Activated CD8-positive, alpha-beta T cell treated with anti-CD3 and anti-CD28 coated beads for 36 hours (primary cell): Measurements from ENCODE around the gene BLTP3A. TPM values are rescaled to one million over a fixed set of nuclear protein-coding genes. Genes with fewer than 3 reads are reported as not detected.

Experiments used
- ATAC-seq: fragments of 200-7000 bp; cut with Tn5 transposase; one replicate; pipeline ENCODE4 v1.10.0; 2021; ENCODE audit warnings: mild to moderate bottlenecking, moderate library complexity
- CTCF ChIA-PET: fragments of 350-600 bp; sonication (Branson Sonifier 250); formaldehyde crosslinking; loops from one replicate; lab custom pipeline; 2021; ENCODE audit warnings: antibody characterized with exemption; lab: Charles Lee
- POLR2A ChIA-PET: fragments of 350-600 bp; sonication (Branson Sonifier 250); formaldehyde crosslinking; loops from one replicate; lab custom pipeline; 2021; ENCODE audit warnings: antibody characterized with exemption; lab: Charles Lee
- DNase-seq: peaks from one replicate; pipeline ENCODE4 v3.0.0-alpha.2; 2020
- H3K27ac Mint-ChIP-seq: one replicate; pipeline ENCODE4 v1.8.0; 2021; ENCODE audit warnings: mild to moderate bottlenecking, mixed read lengths
- H3K27me3 Mint-ChIP-seq: one replicate; pipeline ENCODE4 v1.8.0; 2021; ENCODE audit warnings: mixed read lengths
- H3K36me3 Mint-ChIP-seq: one replicate; pipeline ENCODE4 v1.8.0; 2021; ENCODE audit warnings: low read depth, mixed read lengths
- H3K4me1 Mint-ChIP-seq: one replicate; pipeline ENCODE4 v1.8.0; 2021; ENCODE audit warnings: low read depth, mixed read lengths
- H3K4me3 Mint-ChIP-seq: one replicate; pipeline ENCODE4 v1.8.0; 2021; ENCODE audit warnings: mild to moderate bottlenecking, moderate library complexity, mixed read lengths
- H3K9me3 Mint-ChIP-seq: one replicate; pipeline ENCODE4 v1.8.0; 2021; ENCODE audit warnings: mixed read lengths
- intact Hi-C: fragments of 100-400 bp; cut with micrococcal nuclease; formaldehyde crosslinking; loops from one replicate; pipeline ENCODE4 v1.10.0; 2022
- total RNA-seq, 2 experiments: library from RNA; stranded (reverse); gene quantifications; one replicate each; pipeline ENCODE4 v1.2.3, GENCODE V29; 2021
- TF ChIP-seq, protein P1 (sequence below): fragments of 200-600 bp; IDR thresholded peaks from one replicate; pipeline ENCODE4 v1.8.0; 2022; ENCODE audit warnings: antibody characterized with exemption, mild to moderate bottlenecking

Gene BLTP3A
- total RNA-seq, 2 experiments from 2014 or later = 14.0 to 15.0 TPM

DNA sequence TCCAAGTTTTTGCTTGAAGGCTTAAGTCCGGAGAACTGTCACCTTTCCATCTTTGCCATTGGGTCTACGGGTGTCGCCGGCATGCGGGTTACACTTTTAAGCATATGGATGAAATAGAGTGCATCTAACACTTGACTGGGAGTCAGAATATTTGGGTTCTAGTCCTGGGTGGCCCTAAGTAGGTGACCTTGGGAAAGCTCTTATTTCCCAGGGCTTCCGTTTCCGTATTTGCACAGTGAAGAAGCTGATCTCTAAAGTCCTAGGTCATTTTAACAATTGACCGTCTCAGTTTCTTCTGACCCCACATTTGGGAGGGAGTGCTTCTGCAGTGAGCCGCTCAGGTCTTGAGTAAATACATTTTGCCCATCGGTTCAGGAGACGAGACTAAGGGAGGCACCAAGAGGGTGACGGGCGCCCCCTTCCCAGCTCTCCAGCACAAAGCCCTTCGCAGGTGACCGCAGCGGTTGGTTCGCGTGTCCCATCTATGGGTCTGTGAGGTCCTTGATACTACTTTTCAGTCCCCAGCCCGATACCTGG, 651 bp upstream of the BLTP3A start:
- ATAC-seq (peak; percentile 29), DNase-seq (peak; percentile 58)
- Mint-ChIP-seq H3K27me3 (no peaks in the 10 kb centered on the region), H3K4me3 (peak overlapping the region; percentile 89), H3K4me1 (peaks cover 22% of the 10 kb centered on the region), H3K36me3 (no peaks in the 10 kb centered on the region), H3K9me3 (no peaks in the 10 kb centered on the region), H3K27ac (peak overlapping the region; percentile 91)
- intact Hi-C loops = no loop called here
- CTCF ChIA-PET = interaction anchor here (0.6 to 1.6 kb wide), 17 partner anchors 10 to 542 kb away, joined by 3 to 7 read pairs (median 3); no protein-coding TSS in a partner anchor
- POLR2A ChIA-PET = interaction anchor here (0.6 to 3.2 kb wide), 19 partner anchors 8 to 1319 kb away, joined by 3 to 23 read pairs (median 3); partner anchors contain the start of genes ANKS1A, SNRPC and TAF11
- TF ChIP-seq, protein P1, sequence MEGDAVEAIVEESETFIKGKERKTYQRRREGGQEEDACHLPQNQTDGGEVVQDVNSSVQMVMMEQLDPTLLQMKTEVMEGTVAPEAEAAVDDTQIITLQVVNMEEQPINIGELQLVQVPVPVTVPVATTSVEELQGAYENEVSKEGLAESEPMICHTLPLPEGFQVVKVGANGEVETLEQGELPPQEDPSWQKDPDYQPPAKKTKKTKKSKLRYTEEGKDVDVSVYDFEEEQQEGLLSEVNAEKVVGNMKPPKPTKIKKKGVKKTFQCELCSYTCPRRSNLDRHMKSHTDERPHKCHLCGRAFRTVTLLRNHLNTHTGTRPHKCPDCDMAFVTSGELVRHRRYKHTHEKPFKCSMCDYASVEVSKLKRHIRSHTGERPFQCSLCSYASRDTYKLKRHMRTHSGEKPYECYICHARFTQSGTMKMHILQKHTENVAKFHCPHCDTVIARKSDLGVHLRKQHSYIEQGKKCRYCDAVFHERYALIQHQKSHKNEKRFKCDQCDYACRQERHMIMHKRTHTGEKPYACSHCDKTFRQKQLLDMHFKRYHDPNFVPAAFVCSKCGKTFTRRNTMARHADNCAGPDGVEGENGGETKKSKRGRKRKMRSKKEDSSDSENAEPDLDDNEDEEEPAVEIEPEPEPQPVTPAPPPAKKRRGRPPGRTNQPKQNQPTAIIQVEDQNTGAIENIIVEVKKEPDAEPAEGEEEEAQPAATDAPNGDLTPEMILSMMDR = no peak

DNA sequence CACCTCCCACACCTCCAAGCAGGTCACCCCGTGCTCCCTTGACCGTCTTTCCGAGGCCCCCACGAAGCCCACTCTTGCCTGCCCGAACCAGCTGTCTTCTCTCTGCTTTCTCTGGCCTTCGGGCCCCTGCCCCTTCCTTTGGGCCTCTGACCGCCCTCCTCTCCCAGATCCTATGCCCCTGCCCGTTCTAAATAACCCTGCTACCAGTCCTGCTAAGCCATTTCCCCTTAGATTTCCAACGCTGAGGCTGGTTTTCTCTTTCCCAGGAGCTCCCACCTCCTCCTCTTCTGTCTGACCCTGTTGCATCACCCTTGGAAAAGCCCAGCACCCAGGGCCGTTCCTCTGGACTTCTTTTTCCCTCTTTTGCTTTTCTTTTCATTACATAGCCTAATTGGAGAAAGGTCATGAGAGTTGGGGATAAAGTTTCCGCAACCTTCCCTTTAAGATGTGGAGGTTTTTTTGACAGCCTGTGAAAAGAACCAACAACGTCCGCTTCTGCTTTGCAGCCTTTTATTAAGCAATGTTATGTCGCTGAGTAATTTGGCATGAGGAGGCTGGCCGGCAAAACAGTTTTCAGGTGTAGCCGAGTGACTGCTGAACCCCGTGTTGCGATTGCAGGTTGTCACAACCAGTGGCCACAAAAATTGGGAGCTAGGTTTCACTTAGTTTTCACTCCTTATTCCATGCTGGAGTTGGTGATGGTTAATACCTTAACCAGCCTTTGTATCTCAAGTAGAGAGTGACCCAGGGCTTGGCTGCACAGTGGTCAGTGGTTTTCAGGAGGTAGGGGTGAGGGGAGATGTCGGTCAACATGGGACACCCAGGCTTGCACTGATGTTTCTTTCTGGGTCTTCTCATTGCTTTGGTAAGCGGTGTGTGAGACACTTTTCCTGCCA, 970 bp downstream of the BLTP3A start:
- Mint-ChIP-seq H3K4me1 (peaks cover 24% of the 10 kb centered on the region), H3K27ac (peak overlapping the region; percentile 85), H3K27me3 (no peaks in the 10 kb centered on the region), H3K9me3 (no peaks in the 10 kb centered on the region), H3K36me3 (no peaks in the 10 kb centered on the region), H3K4me3 (peak overlapping the region; percentile 89)
- ATAC-seq (no peak), DNase-seq (peak; percentile 45)
- TF ChIP-seq, protein P1 = no peak
- intact Hi-C loops = no loop called here
- POLR2A ChIA-PET = interaction anchor here (0.6 to 3.2 kb wide), 18 partner anchors 9 to 377 kb away, joined by 3 to 23 read pairs (median 4); partner anchors contain the start of genes ANKS1A, SNRPC and TAF11
- CTCF ChIA-PET = interaction anchor here (0.7 to 1.6 kb wide), 4 partner anchors 101 to 543 kb away, joined by 3 to 5 read pairs (median 4); no protein-coding TSS in a partner anchor

DNA sequence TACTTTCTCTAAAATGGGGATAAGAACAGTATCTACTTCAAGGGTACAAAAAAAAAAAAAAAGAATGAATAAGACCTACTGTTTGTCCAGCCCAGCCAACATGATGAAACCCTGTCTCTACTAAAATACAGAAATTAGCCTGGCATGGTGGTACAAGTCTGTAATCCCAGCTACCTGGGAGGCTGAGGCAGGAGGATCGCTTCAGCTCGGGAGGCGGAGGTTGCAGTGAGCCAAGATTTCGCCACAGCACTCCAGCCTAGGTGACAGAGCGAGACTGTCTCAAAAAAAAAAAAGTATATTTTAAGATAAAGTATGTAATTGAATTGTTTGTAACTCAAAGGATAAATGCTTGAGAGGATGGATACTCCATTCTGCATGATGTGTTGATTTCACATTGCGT, 2.0 kb downstream of the BLTP3A start:
- no peaks in the 10 kb centered on the region for H3K27me3 Mint-ChIP-seq
- TF ChIP-seq, protein P1 = no peak
- CTCF ChIA-PET = no interaction called here
- no peaks in the 10 kb centered on the region for H3K36me3 Mint-ChIP-seq
- no peak for DNase-seq
- intact Hi-C loops = no loop called here
- POLR2A ChIA-PET = interaction anchor here (0.8 to 3.2 kb wide), 2 partner anchors 12 to 21 kb away, joined by 5 to 21 read pairs; no protein-coding TSS in a partner anchor
- H3K4me3 Mint-ChIP-seq = peak overlapping the region; percentile 89
- ATAC-seq = no peak
- H3K27ac Mint-ChIP-seq = no peak overlapping the region
- H3K4me1 Mint-ChIP-seq = peaks cover 24% of the 10 kb centered on the region
- no peaks in the 10 kb centered on the region for H3K9me3 Mint-ChIP-seq

DNA sequence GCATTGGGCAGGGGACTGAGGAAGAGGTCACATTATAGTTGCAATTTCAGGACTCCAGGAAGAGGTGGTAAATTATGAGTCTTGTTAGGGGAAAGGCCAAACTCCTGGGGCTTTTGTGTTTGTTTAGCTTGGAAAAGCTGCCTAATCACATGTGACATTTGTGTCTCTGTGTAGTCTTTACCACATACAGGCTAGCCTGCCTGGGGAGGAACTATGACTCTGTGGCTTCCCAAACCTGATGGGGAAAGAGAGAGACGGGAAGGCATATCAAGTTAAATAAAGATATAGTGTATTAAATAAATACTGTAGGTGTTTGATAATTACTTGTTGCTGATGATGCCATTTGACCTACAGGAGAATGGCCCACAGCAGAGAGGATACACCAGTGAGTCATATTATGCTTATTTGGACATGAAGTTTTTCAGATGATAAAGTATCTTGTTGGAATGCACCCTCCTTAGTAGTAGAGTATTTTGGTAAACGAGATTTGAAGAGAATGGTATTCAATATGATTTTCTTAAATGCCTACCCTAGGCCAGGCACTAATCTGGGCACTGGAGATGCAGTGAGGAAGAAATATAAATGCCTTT, 4.0 kb downstream of the BLTP3A start:
- ChIA-PET CTCF (interaction anchor here (1.2 kb wide), 1 partner anchor 25 kb away, joined by 3 read pairs; no protein-coding TSS in a partner anchor), POLR2A (no interaction called here)
- TF ChIP-seq, protein P1 = no peak
- Mint-ChIP-seq H3K36me3 (no peaks in the 10 kb centered on the region), H3K4me1 (peaks cover 22% of the 10 kb centered on the region), H3K27me3 (no peaks in the 10 kb centered on the region), H3K9me3 (no peaks in the 10 kb centered on the region), H3K27ac (no peak overlapping the region), H3K4me3 (no peak overlapping the region)
- no peak for ATAC-seq
- DNase-seq = no peak
- intact Hi-C loops = no loop called here
